T-cell (primary cell): Measurements from ENCODE around the gene R3HDM1. TPM values are rescaled to one million over a fixed set of nuclear protein-coding genes. Genes with fewer than 3 reads are reported as not detected.
A peak's percentile ranks its signal among the peaks of the same experiment; 100 is the strongest.

Experiments
- ATAC-seq, 4 experiments: fragments of 200-7000 bp in 3 of 4; fragments of 150-1000 bp in 1 of 4; cut with Tn5 transposase; replicated peaks in 1 of 4; 1 replicate in 3 of 4; 2 replicates in 1 of 4; pipeline ENCODE4 v1.10.0; 2021; ENCODE audit warnings: moderate library complexity in 3 of 4, mild to moderate bottlenecking in 2 of 4, moderate number of reproducible peaks in 1 of 4
- CTCF ChIA-PET, 2 donors: fragments of 300-600 bp; sonication (Branson Sonifier 250); formaldehyde crosslinking; loops; one replicate each; lab custom pipeline; 2022; ENCODE audit warnings: antibody characterized with exemption in 2 of 2; lab: Charles Lee
- POLR2A ChIA-PET, 2 donors: fragments of 300-600 bp; sonication (Branson Sonifier 250); formaldehyde crosslinking; loops; one replicate each; lab custom pipeline; 2022; ENCODE audit warnings: antibody characterized with exemption in 2 of 2; lab: Charles Lee
- DNase-seq, 35 experiments: peaks; one replicate each; pipeline versions ENCODE4 v3.0.0 to v3.0.0-alpha.2; 2013 to 2023
- H3K27ac ChIP-seq: one replicate; pipeline ENCODE4 v1.5.1; 2013; ENCODE audit warnings: low read length
- H3K27me3 ChIP-seq, 2 experiments: replicated peaks in 1 of 2; 1 replicate in 1 of 2; 2 replicates in 1 of 2; pipeline versions ENCODE4 v1.6.1 to v1.7.0; 2013; ENCODE audit warnings: low read length in 1 of 2, mixed read lengths in 1 of 2; ENCODE audit not compliant: control insufficient read depth in 2 of 2, insufficient read depth in 2 of 2; ENCODE audit errors: extremely low read depth in 1 of 2
- H3K36me3 ChIP-seq, 2 donors: 1 replicate in 1 of 2; 2 replicates in 1 of 2; pipeline versions ENCODE4 v1.6.1 to v1.7.0; 2013; ENCODE audit warnings: low read length in 1 of 2; ENCODE audit not compliant: control insufficient read depth in 2 of 2, insufficient read depth in 1 of 2; ENCODE audit errors: extremely low read depth in 1 of 2
- H3K4me1 ChIP-seq, 2 experiments: 1 replicate in 1 of 2; 2 replicates in 1 of 2; pipeline versions ENCODE4 v1.6.1 to v1.7.0; 2013; ENCODE audit warnings: low read length in 2 of 2, mixed read lengths in 1 of 2; ENCODE audit not compliant: insufficient read depth in 2 of 2, control insufficient read depth in 1 of 2; ENCODE audit errors: extremely low read depth in 1 of 2
- H3K4me3 ChIP-seq, 2 donors: 1 replicate in 1 of 2; 2 replicates in 1 of 2; pipeline versions ENCODE4 v1.5.1 to v1.7.0; 2013; ENCODE audit warnings: mild to moderate bottlenecking in 2 of 2, low read length in 1 of 2, moderate library complexity in 1 of 2; ENCODE audit not compliant: control insufficient read depth in 1 of 2; ENCODE audit errors: extremely low read depth in 1 of 2
- H3K9me3 ChIP-seq: 2 replicates; pipeline ENCODE4 v1.7.0; 2013
- H3K27ac Mint-ChIP-seq, 2 donors: one replicate each; pipeline ENCODE4 v1.8.0; 2020 to 2021; ENCODE audit warnings: mild to moderate bottlenecking in 2 of 2, mixed read lengths in 2 of 2
- H3K27me3 Mint-ChIP-seq, 2 donors: one replicate each; pipeline ENCODE4 v1.8.0; 2021 to 2022; ENCODE audit warnings: mixed read lengths in 2 of 2
- H3K36me3 Mint-ChIP-seq: one replicate; pipeline ENCODE4 v1.8.0; 2021; ENCODE audit warnings: mixed read lengths
- H3K4me1 Mint-ChIP-seq, 3 donors: one replicate each; pipeline ENCODE4 v1.8.0; 2020 to 2022; ENCODE audit warnings: mixed read lengths in 3 of 3, mild to moderate bottlenecking in 1 of 3
- H3K4me3 Mint-ChIP-seq, 3 donors: one replicate each; pipeline ENCODE4 v1.8.0; 2020 to 2022; ENCODE audit warnings: mild to moderate bottlenecking in 3 of 3, mixed read lengths in 3 of 3, moderate library complexity in 3 of 3
- H3K9me3 Mint-ChIP-seq, 3 donors: one replicate each; pipeline ENCODE4 v1.8.0; 2020 to 2022; ENCODE audit warnings: mixed read lengths in 3 of 3
- WGBS: methylation state at CpG from one replicate; pipeline ENCODE4 v1.1.5; 2013; ENCODE audit warnings: missing lambda C conversion rate; ENCODE audit not compliant: insufficient coverage; 5-methylcytosine and 5-hydroxymethylcytosine counted together
- total RNA-seq, 35 experiments: library from RNA in 6 of 35; stranded (reverse) in 6 of 35; fragments of 120-200 nt in 1 of 35; gene quantifications; one replicate each; pipeline versions ENCODE4 v1.2.1 to v1.2.4 and lab custom pipeline; 2013 to 2026

The R3HDM1 gene
- total RNA-seq, 5 donors from 2014 or later (not counting 1 experiment from before 2014, with no cell fraction given): 38.4 to 44.8 (median 41.9) TPM

DNA sequence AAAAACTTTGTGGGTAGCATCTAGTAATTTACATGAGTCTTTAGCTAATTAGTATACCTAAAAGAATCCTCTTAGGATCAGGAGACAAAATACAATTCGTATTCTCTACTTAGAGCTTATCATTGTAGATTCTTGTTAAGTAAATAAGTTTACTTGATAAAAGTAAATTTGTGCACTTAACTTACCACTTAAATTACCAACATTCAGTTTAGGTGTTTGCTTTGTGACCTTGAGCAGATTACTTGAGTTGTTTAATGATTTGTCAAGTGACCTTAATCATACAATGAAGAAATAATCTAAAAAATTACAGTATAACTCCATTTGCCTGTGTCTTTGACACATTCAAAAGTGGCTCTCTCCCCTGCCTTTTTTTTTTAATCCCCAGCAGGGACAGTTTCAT, 143.2 kb downstream of the R3HDM1 start:
- Mint-ChIP-seq H3K27ac (no peak overlapping the region), H3K4me3 (no peak overlapping the region), H3K27me3 (no peaks in the 10 kb centered on the region), H3K9me3 (no peaks in the 10 kb centered on the region), H3K36me3 (peaks cover 38% of the 10 kb centered on the region), H3K4me1 (no peaks in the 10 kb centered on the region)
- Histone ChIP-seq H3K27me3 (no peaks in the 10 kb centered on the region), H3K4me1 (no peaks in the 10 kb centered on the region), H3K36me3 (peaks cover 0 to 22% of the 10 kb centered on the region in 2 donors), H3K9me3 (no peaks in the 10 kb centered on the region), H3K4me3 (no peak overlapping the region), H3K27ac (no peak overlapping the region)
- DNase-seq (no peak), ATAC-seq (no peak)
- ChIA-PET POLR2A (interaction anchor here in 1 of 2 donors (0.7 kb wide), 1 partner anchor 33 kb away, joined by 4 read pairs; no protein-coding TSS in a partner anchor), CTCF (no interaction called here)
- WGBS: no CpG with 5 or more reads among the region's 1 CpG

DNA sequence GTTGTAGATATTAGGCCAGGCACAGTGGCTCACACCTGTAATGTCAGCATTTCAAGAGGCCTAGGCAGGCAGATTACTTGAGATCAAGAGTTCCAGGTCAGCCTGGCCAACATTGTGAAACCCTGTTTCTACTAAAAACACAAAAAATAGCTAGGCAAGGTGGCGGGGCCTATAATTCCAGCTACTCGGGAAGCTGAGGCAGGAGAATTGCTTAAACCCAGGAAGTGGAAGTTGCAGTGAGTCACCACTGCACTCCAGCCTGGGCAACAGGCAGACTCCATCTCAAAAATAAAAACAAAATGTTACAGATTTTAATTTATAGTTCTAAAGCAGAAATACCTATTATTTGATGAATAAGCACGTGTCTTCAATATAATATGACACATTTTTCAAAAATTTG, 144.7 kb downstream of the R3HDM1 start:
- no peaks in the 10 kb centered on the region for H3K27me3 Mint-ChIP-seq
- no peak overlapping the region for H3K4me3 ChIP-seq
- H3K36me3 Mint-ChIP-seq: peaks cover 49% of the 10 kb centered on the region
- ChIA-PET CTCF (no interaction called here), POLR2A (no interaction called here)
- H3K9me3 ChIP-seq: no peaks in the 10 kb centered on the region
- H3K4me1 ChIP-seq: no peaks in the 10 kb centered on the region
- no peak for ATAC-seq
- H3K36me3 ChIP-seq: peaks cover 3 to 36% of the 10 kb centered on the region in 2 donors
- no peak overlapping the region for H3K27ac Mint-ChIP-seq
- no peaks in the 10 kb centered on the region for H3K9me3 Mint-ChIP-seq
- H3K27ac ChIP-seq: no peak overlapping the region
- no peak for DNase-seq
- H3K4me1 Mint-ChIP-seq: no peaks in the 10 kb centered on the region
- no peak overlapping the region for H3K4me3 Mint-ChIP-seq
- WGBS: 90% methylated on average over 2 of the region's 3 CpGs
- no peaks in the 10 kb centered on the region for H3K27me3 ChIP-seq

DNA sequence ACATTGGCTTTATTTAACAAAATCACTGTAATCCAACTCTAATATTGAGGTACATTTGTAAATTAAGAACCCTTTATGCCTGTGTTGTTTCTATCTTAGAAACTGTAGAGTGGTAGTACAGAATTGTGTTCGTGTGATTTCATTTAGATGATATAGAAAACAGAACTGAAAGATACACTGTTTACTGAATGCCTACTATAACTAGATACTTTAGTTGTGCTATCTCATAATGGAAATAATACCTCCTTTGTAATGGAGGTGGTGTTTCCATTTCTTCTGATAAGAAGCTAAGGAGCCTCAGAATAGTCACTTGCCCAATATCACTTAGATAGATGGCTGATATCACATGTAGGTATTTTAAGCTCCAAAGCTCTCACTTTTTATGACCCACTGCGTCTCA, 147.8 kb downstream of the R3HDM1 start:
- CTCF ChIA-PET: no interaction called here

DNA sequence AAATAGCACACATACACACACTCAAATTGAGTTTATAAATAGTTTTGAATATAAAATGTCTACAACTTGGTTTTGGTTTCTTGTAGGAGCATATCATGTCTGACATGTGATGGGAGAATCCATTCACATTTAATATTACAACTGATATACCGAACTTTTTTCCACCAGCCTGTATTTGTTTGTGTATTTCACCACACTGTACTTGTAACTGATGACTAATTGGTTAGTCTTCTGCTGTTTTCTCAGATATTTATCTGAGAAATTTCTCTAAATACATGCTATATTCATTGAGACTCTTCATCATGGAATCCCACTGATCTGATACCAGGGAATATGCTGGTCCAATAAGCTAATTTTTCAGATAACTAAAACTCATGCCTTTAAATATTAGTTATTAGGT, 154.1 kb downstream of the R3HDM1 start:
- H3K4me1 Mint-ChIP-seq: peaks cover 17 to 30% (median 20%) of the 10 kb centered on the region in 3 donors
- CTCF ChIA-PET: no interaction called here
- ATAC-seq: no peak
- DNase-seq: no peak
- H3K27me3 Mint-ChIP-seq: no peaks in the 10 kb centered on the region
- peaks cover 0 to 10% of the 10 kb centered on the region in 2 experiments for H3K4me1 ChIP-seq
- H3K36me3 ChIP-seq: peaks cover 6 to 16% of the 10 kb centered on the region in 2 donors
- no peak overlapping the region for H3K4me3 Mint-ChIP-seq
- POLR2A ChIA-PET: no interaction called here
- no peaks in the 10 kb centered on the region for H3K9me3 Mint-ChIP-seq
- H3K9me3 ChIP-seq: no peaks in the 10 kb centered on the region
- WGBS: no CpG with 5 or more reads among the region's 1 CpG
- H3K27me3 ChIP-seq: no peaks in the 10 kb centered on the region
- no peak overlapping the region for H3K4me3 ChIP-seq
- no peak overlapping the region for H3K27ac ChIP-seq
- peaks cover 42% of the 10 kb centered on the region for H3K36me3 Mint-ChIP-seq
- H3K27ac Mint-ChIP-seq: no peak overlapping the region

More for the DNA sequence above, 147.8 kb downstream of the R3HDM1 start:
- Histone ChIP-seq H3K36me3 (peaks cover 7 to 39% of the 10 kb centered on the region in 2 donors), H3K4me3 (no peak overlapping the region), H3K27me3 (no peaks in the 10 kb centered on the region), H3K9me3 (no peaks in the 10 kb centered on the region), H3K4me1 (no peaks in the 10 kb centered on the region), H3K27ac (no peak overlapping the region)
- POLR2A ChIA-PET: no interaction called here
- no peaks in the 10 kb centered on the region for H3K4me1 Mint-ChIP-seq
- no peak for ATAC-seq
- no peak overlapping the region for H3K4me3 Mint-ChIP-seq
- no CpG with 5 or more reads among the region's 2 CpGs for WGBS
- peaks cover 45% of the 10 kb centered on the region for H3K36me3 Mint-ChIP-seq
- H3K27ac Mint-ChIP-seq: no peak overlapping the region
- no peaks in the 10 kb centered on the region for H3K9me3 Mint-ChIP-seq
- H3K27me3 Mint-ChIP-seq: no peaks in the 10 kb centered on the region
- DNase-seq: no peak

DNA sequence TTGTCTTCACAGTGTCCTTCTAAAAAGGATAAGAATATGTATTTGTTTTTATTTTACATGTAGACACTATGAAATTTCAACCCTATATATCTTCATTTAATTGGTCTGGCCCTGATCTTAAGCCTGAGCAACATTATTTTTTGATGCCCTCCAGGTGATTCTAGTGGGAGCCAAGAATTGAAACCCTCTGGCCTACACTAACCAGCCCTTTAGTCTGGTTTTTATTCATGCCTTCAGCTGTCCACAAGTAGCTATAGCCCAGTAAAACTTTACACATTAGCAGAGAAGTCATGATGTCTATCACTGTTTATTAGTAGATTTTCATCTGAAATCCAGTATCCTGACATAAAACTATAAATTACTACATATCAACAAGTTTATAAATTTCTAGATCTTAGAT, 157.7 kb downstream of the R3HDM1 start:
- H3K4me3 Mint-ChIP-seq: peak overlapping the region in 1 of 3 donors; percentile 60
- H3K27me3 Mint-ChIP-seq: no peaks in the 10 kb centered on the region
- peaks cover 5 to 21% of the 10 kb centered on the region in 2 experiments for H3K4me1 ChIP-seq
- H3K27me3 ChIP-seq: no peaks in the 10 kb centered on the region
- H3K27ac ChIP-seq: peak overlapping the region; percentile 16
- H3K9me3 Mint-ChIP-seq: no peaks in the 10 kb centered on the region
- peak overlapping the region; percentile 90 for H3K27ac Mint-ChIP-seq
- ATAC-seq (no peak), DNase-seq (no peak)
- ChIA-PET CTCF (no interaction called here), POLR2A (interaction anchor here in 1 of 2 donors (0.6 kb wide), 1 partner anchor 19 kb away, joined by 3 read pairs; no protein-coding TSS in a partner anchor)
- no peaks in the 10 kb centered on the region for H3K9me3 ChIP-seq
- H3K36me3 Mint-ChIP-seq: peaks cover 33% of the 10 kb centered on the region
- H3K4me3 ChIP-seq: no peak overlapping the region
- H3K36me3 ChIP-seq: peaks cover 0 to 6% of the 10 kb centered on the region in 2 donors
- H3K4me1 Mint-ChIP-seq: peaks cover 23 to 35% (median 25%) of the 10 kb centered on the region in 3 donors

DNA sequence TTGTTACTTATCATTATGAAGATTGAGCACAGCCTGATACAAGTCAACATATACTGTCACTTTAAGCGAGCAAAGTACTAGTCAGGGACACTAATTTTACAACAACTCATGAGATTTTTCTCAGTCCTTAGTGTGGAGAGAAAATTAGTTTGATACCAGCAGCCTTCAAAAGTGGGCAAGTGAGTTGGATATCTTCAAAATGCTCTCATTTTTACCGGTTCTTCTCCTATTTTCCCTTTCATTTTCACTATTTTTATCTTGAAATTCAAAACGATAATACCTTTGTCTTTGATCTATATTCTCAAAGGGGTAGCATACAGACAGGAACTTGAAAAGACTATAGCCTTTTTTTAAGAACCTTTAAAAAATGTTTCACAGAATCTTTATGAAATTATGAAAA, 158.4 kb downstream of the R3HDM1 start:
- Histone ChIP-seq H3K4me3 (peak overlapping the region in 1 of 2 donors; percentile 23), H3K9me3 (no peaks in the 10 kb centered on the region), H3K27ac (peak overlapping the region; percentile 16), H3K4me1 (peaks cover 5 to 21% of the 10 kb centered on the region in 2 experiments), H3K27me3 (no peaks in the 10 kb centered on the region), H3K36me3 (peaks cover 0 to 6% of the 10 kb centered on the region in 2 donors)
- no peaks in the 10 kb centered on the region for H3K9me3 Mint-ChIP-seq
- ChIA-PET POLR2A (interaction anchor here (0.6 to 1.0 kb wide), 3 partner anchors 20 to 108 kb away, joined by 3 read pairs; no protein-coding TSS in a partner anchor), CTCF (no interaction called here)
- no CpG with 5 or more reads among the region's 3 CpGs for WGBS
- ATAC-seq (peak; percentile 38 to 73 (median 52)), DNase-seq (peak in 1 of 35 experiments; percentile 7)
- H3K4me3 Mint-ChIP-seq: peak overlapping the region; percentile 43 to 62 (median 60)
- H3K4me1 Mint-ChIP-seq: peaks cover 28 to 41% (median 30%) of the 10 kb centered on the region in 3 donors
- H3K36me3 Mint-ChIP-seq: peaks cover 36% of the 10 kb centered on the region
- peak overlapping the region; percentile 90 for H3K27ac Mint-ChIP-seq
- H3K27me3 Mint-ChIP-seq: no peaks in the 10 kb centered on the region
